AG09309 (cell line): ENCODE results near the gene GFRA3.

Source experiments
- DNase-seq: peaks from one replicate; pipeline ENCODE4 v3.0.0-alpha.2; 2010; ENCODE audit warnings: low read depth
- H3K4me3 ChIP-seq: 2 replicates; pipeline ENCODE4 v1.5.1; 2011; ENCODE audit warnings: mild to moderate bottlenecking, low read depth, low read length, moderate library complexity; ENCODE audit not compliant: control insufficient read depth
- CTCF ChIP-seq: IDR thresholded peaks from 2 replicates; pipeline ENCODE4 v1.5.1; 2011; ENCODE audit warnings: mild to moderate bottlenecking, low read depth, low read length, inconsistent platforms; ENCODE audit not compliant: insufficient read depth, control insufficient read depth; ENCODE audit errors: missing control alignments

GFRA3 gene

GRCh38 chr5:138240650-138241385 is 33.6 kb downstream of the GFRA3 start:
- no peak for DNase-seq
- H3K4me3 ChIP-seq = no peak overlapping the region
- no peak for TF ChIP-seq CTCF

- DNase-seq = no peak
- TF ChIP-seq CTCF = no peak
- H3K4me3 ChIP-seq = no peak overlapping the region
Observed at GRCh38 chr5:138238034-138238433, 36.4 kb downstream of the GFRA3 start.

GRCh38 chr5:138234651-138235050 is 39.8 kb downstream of the GFRA3 start:
- no peak for TF ChIP-seq CTCF
- no peak for DNase-seq
- no peak overlapping the region for H3K4me3 ChIP-seq

- no peak for TF ChIP-seq CTCF
- no peak overlapping the region for H3K4me3 ChIP-seq
- no peak for DNase-seq
Observed at GRCh38 chr5:138233280-138233679, 41.1 kb downstream of the GFRA3 start.

- TF ChIP-seq CTCF = no peak
- H3K4me3 ChIP-seq = no peak overlapping the region
- no peak for DNase-seq
Observed at GRCh38 chr5:138230981-138231589, 43.3 kb downstream of the GFRA3 start.

- H3K4me3 ChIP-seq = no peak overlapping the region
- peak; percentile 33 for DNase-seq
- TF ChIP-seq CTCF = no peak
Observed at GRCh38 chr5:138230261-138230660, 44.2 kb downstream of the GFRA3 start.
